ENCODE results near the gene TENM3. TPM values are rescaled to one million over a fixed set of nuclear protein-coding genes. Genes with fewer than 3 reads are reported as not detected.

The TENM3 gene
- total and polyA plus RNA-seq, 2 experiments from 2014 or later = 16.1 to 70.9 TPM

GRCh38 chr4:182391111-182391684, 148.0 kb downstream of the TENM3 start:
- H3K9me2 ChIP-seq (replicated peaks; ENCODE audit: insufficient read depth) = no peaks in the 10 kb centered on the region
- TF ChIP-seq EZH2phosphoT487 (IDR thresholded peaks at IDR 0.05; ENCODE audit: low read depth, severe bottlenecking, unreplicated experiment) (no peak), CTCF (IDR thresholded peaks at IDR 0.05; ENCODE audit: poor library complexity) (no peak), EZH2 (IDR thresholded peaks at IDR 0.05; ENCODE audit: borderline replicate concordance) (no peak)
- H3K9me3 ChIP-seq (ENCODE audit: low read depth) = no peaks in the 10 kb centered on the region
- WGBS (ENCODE audit: low lambda C conversion rate, missing lambda C conversion rate) = 74% methylated on average over 9 of the region's 9 CpGs
- no peaks in the 10 kb centered on the region for H3K27me3 ChIP-seq
- no peaks in the 10 kb centered on the region for H3K36me3 ChIP-seq (replicated peaks; ENCODE audit: insufficient read depth, low read depth)
- no peak overlapping the region for H2AFZ ChIP-seq
- no peaks in the 10 kb centered on the region for H3K79me2 ChIP-seq
- no peak overlapping the region for H3K27ac ChIP-seq
- no peaks in the 10 kb centered on the region for H3K4me1 ChIP-seq (ENCODE audit: insufficient read depth)
- H3K4me2 ChIP-seq = no peak overlapping the region
- no peak for DNase-seq (ENCODE audit: low spot score)
- H4K20me1 ChIP-seq (ENCODE audit: insufficient read depth, poor library complexity, severe bottlenecking) = no peaks in the 10 kb centered on the region
- H3K4me3 ChIP-seq = no peak overlapping the region

GRCh38 chr4:182394181-182394580, 151.0 kb downstream of the TENM3 start:
- H3K9me3 ChIP-seq (ENCODE audit: low read depth) = no peaks in the 10 kb centered on the region
- no peak overlapping the region for H3K4me3 ChIP-seq
- no peak overlapping the region for H3K27ac ChIP-seq
- DNase-seq (ENCODE audit: low spot score) = no peak
- TF ChIP-seq EZH2 (IDR thresholded peaks at IDR 0.05; ENCODE audit: borderline replicate concordance) (no peak), CTCF (IDR thresholded peaks at IDR 0.05; ENCODE audit: poor library complexity) (no peak), EZH2phosphoT487 (IDR thresholded peaks at IDR 0.05; ENCODE audit: low read depth, severe bottlenecking, unreplicated experiment) (no peak)
- H3K36me3 ChIP-seq (replicated peaks; ENCODE audit: insufficient read depth, low read depth) = no peaks in the 10 kb centered on the region
- H3K4me1 ChIP-seq (ENCODE audit: insufficient read depth) = no peaks in the 10 kb centered on the region
- no peaks in the 10 kb centered on the region for H3K9me2 ChIP-seq (replicated peaks; ENCODE audit: insufficient read depth)
- H4K20me1 ChIP-seq (ENCODE audit: insufficient read depth, poor library complexity, severe bottlenecking) = no peaks in the 10 kb centered on the region
- H3K79me2 ChIP-seq = no peaks in the 10 kb centered on the region
- WGBS (ENCODE audit: low lambda C conversion rate, missing lambda C conversion rate) = 92% methylated on average over 3 of the region's 3 CpGs
- no peaks in the 10 kb centered on the region for H3K27me3 ChIP-seq
- H3K4me2 ChIP-seq = no peak overlapping the region
- H2AFZ ChIP-seq = no peak overlapping the region

GRCh38 chr4:182400081-182400480, 156.9 kb downstream of the TENM3 start:
- no peaks in the 10 kb centered on the region for H3K27me3 ChIP-seq
- H3K9me3 ChIP-seq (ENCODE audit: low read depth) = no peaks in the 10 kb centered on the region
- no peaks in the 10 kb centered on the region for H3K79me2 ChIP-seq
- no peak for DNase-seq (ENCODE audit: low spot score)
- no peak overlapping the region for H2AFZ ChIP-seq
- no peak for TF ChIP-seq EZH2 (IDR thresholded peaks at IDR 0.05; ENCODE audit: borderline replicate concordance)
- no peak for TF ChIP-seq EZH2phosphoT487 (IDR thresholded peaks at IDR 0.05; ENCODE audit: low read depth, severe bottlenecking, unreplicated experiment)
- TF ChIP-seq CTCF (IDR thresholded peaks at IDR 0.05; ENCODE audit: poor library complexity) = no peak
- H3K27ac ChIP-seq = no peak overlapping the region
- H3K4me3 ChIP-seq = no peak overlapping the region
- no peaks in the 10 kb centered on the region for H4K20me1 ChIP-seq (ENCODE audit: insufficient read depth, poor library complexity, severe bottlenecking)
- 63% methylated on average over 1 of the region's 1 CpG for WGBS (ENCODE audit: low lambda C conversion rate, missing lambda C conversion rate)
- no peaks in the 10 kb centered on the region for H3K4me1 ChIP-seq (ENCODE audit: insufficient read depth)
- H3K9me2 ChIP-seq (replicated peaks; ENCODE audit: insufficient read depth) = no peaks in the 10 kb centered on the region
- H3K36me3 ChIP-seq (replicated peaks; ENCODE audit: insufficient read depth, low read depth) = no peaks in the 10 kb centered on the region
- no peak overlapping the region for H3K4me2 ChIP-seq

Data from hepatocyte (in vitro differentiated cells).